ENCODE measurements around the gene ANKRD55. TPM values are rescaled to one million over a fixed set of nuclear protein-coding genes. Genes with fewer than 3 reads are reported as not detected.

ANKRD55 gene
- total and polyA plus RNA-seq, 9 donors = 0.05 to 0.25 (median 0.23) TPM; not detected in 6

DNA sequence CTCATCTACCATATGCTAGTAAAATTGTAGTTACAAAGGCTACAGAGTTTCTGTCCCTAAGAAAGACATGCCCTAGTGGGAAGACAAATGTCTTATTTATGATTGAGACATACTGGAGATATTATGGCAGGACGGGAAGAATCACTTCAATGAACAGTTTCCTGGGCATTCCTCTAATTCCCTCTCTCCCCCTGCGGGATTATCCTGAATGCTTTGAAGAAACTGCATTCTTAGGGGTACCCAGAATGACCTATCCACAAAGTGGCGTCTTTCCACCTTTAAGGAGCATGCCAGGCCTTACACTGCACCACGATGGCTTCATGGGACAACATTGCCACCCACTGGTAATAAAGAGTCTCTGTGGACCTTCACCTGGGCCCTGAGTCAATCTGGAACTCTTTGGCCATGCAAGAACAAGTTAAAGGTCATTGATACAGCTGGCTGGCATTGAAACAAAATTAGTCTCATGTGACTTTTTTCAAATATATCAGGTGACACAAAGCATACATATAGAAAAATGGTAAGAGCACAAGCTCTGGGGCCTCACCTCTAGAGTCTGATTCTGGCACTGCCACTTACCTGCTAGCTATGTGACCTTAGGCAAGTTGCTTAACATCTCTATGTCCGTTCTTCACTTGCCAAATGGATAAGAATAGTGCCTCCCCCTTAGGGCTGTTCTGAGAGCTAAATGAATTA lies 32.0 kb downstream of the ANKRD55 start:
- Histone ChIP-seq H3K4me3 (no peak overlapping the region), H3K27me3 (no peaks in the 10 kb centered on the region), H3K4me1 (ENCODE audit: insufficient read depth) (no peaks in the 10 kb centered on the region), H3K27ac (no peak overlapping the region), H3K36me3 (no peaks in the 10 kb centered on the region), H3K9me3 (no peaks in the 10 kb centered on the region)
- TF ChIP-seq EP300 (IDR thresholded peaks at IDR 0.05) (no peak), POLR2A (IDR thresholded peaks at IDR 0.05) (no peak)
- TF ChIP-seq, protein P1, sequence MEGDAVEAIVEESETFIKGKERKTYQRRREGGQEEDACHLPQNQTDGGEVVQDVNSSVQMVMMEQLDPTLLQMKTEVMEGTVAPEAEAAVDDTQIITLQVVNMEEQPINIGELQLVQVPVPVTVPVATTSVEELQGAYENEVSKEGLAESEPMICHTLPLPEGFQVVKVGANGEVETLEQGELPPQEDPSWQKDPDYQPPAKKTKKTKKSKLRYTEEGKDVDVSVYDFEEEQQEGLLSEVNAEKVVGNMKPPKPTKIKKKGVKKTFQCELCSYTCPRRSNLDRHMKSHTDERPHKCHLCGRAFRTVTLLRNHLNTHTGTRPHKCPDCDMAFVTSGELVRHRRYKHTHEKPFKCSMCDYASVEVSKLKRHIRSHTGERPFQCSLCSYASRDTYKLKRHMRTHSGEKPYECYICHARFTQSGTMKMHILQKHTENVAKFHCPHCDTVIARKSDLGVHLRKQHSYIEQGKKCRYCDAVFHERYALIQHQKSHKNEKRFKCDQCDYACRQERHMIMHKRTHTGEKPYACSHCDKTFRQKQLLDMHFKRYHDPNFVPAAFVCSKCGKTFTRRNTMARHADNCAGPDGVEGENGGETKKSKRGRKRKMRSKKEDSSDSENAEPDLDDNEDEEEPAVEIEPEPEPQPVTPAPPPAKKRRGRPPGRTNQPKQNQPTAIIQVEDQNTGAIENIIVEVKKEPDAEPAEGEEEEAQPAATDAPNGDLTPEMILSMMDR (IDR thresholded peaks at IDR 0.05) = peak; percentile 26 to 73 (median 62)
- intact Hi-C loops (cut with DNase I) = loop anchor here in 3 of 4 donors (5.0 to 10.0 kb wide), 3 partner anchors 216 to 266 kb away; no protein-coding TSS in a partner anchor
- peak; percentile 41 to 66 (median 46) for DNase-seq
- WGBS, 3 donors = 41 to 47% (median 42%) methylated on average over 5 of the region's 5 CpGs

DNA sequence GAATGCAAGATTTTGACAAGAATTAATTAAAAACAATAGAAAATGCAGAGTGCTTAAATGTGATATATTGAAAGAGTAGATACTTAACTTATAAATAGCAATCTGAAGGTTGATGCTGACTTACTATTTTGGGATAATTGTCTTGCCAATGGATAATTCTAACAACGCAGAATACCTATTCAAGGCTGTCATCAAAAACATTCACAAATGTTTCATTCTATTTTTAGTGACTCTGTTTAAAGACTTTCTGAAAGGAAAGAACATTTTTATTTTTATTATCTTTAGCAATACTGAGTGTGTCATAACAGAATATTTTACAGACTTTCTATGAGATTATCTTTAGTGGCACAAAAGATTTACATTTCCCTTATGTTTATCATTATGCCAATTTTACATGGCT lies 38.1 kb downstream of the ANKRD55 start:
- DNase-seq = no peak
- no peaks in the 10 kb centered on the region for H3K4me1 ChIP-seq (ENCODE audit: insufficient read depth)
- no peak overlapping the region for H3K4me3 ChIP-seq
- TF ChIP-seq, protein P1 (IDR thresholded peaks at IDR 0.05) = no peak
- TF ChIP-seq POLR2A (IDR thresholded peaks at IDR 0.05) (no peak), EP300 (IDR thresholded peaks at IDR 0.05) (no peak)
- H3K27ac ChIP-seq = no peak overlapping the region
- intact Hi-C loops (cut with DNase I) = no loop called here
- H3K9me3 ChIP-seq = no peaks in the 10 kb centered on the region
- no peaks in the 10 kb centered on the region for H3K27me3 ChIP-seq
- H3K36me3 ChIP-seq = no peaks in the 10 kb centered on the region
- WGBS, 3 donors = 25 to 35% (median 33%) methylated on average over 1 of the region's 1 CpG

DNA sequence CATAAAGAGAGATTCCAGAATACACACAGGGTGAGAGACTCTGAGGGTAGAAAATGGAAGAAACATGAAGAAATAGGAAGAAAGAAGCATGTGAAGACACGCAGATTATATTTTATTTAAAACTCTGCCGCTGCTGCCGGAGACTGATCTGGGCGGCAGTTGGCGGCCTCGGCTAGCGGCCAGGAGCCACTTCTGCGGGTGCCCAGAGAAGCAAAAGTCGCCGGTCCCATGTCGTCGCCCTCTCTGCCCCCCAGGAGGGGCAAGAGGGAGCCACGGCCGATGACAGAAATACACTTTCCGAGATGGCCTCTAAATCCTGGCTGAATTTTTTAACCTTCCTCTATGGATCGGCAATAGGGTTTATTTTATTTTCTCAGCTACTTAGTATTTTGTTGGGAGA lies 40.9 kb downstream of the ANKRD55 start:
- Histone ChIP-seq H3K27ac (no peak overlapping the region), H3K36me3 (no peaks in the 10 kb centered on the region), H3K4me3 (no peak overlapping the region), H3K27me3 (no peaks in the 10 kb centered on the region), H3K4me1 (ENCODE audit: insufficient read depth) (no peaks in the 10 kb centered on the region), H3K9me3 (no peaks in the 10 kb centered on the region)
- DNase-seq = no peak
- TF ChIP-seq POLR2A (IDR thresholded peaks at IDR 0.05) (no peak), EP300 (IDR thresholded peaks at IDR 0.05) (no peak)
- TF ChIP-seq, protein P1 (IDR thresholded peaks at IDR 0.05) = no peak
- WGBS, 3 donors = 93 to 97% (median 95%) methylated on average over 16 of the region's 16 CpGs
- intact Hi-C loops (cut with DNase I) = no loop called here

DNA sequence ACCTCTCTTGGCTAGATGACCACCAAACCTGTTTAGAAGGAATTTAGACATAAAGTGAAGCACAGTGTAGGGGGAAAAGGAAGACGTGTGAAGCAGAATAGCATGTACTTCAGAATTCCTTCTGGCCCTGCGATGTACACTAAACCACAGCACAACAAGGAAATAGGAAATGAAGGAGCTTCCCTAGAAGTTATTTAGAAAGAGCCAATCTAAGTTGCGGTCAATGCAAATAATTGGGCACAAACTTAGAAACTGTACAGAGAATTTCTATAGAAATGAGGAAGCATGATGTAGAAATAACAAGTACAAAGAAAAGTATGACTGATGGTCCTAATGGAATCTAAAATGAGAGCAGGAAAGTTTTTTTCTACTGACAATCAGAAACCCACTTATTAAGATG lies 41.5 kb downstream of the ANKRD55 start:
- Histone ChIP-seq H3K27me3 (no peaks in the 10 kb centered on the region), H3K4me3 (no peak overlapping the region), H3K27ac (no peak overlapping the region), H3K4me1 (ENCODE audit: insufficient read depth) (no peaks in the 10 kb centered on the region), H3K9me3 (no peaks in the 10 kb centered on the region), H3K36me3 (no peaks in the 10 kb centered on the region)
- WGBS, 3 donors = 89 to 97% (median 92%) methylated on average over 3 of the region's 3 CpGs
- no peak for TF ChIP-seq EP300 (IDR thresholded peaks at IDR 0.05)
- TF ChIP-seq, protein P1 (IDR thresholded peaks at IDR 0.05) = no peak
- TF ChIP-seq POLR2A (IDR thresholded peaks at IDR 0.05) = no peak
- intact Hi-C loops (cut with DNase I) = no loop called here
- DNase-seq = no peak
